HCT116 (cell line): ENCODE measurements around the gene MSH2. TPM values are rescaled to one million over a fixed set of nuclear protein-coding genes. Genes with fewer than 3 reads are reported as not detected.

Experiments used
- ATAC-seq: fragments of 200-7000 bp; cut with Tn5 transposase; 2 replicates; pipeline ENCODE4 v1.9.1; 2020; ENCODE audit warnings: mild to moderate bottlenecking, moderate library complexity
- BruUV-seq: library from RNA; stranded (reverse); fragments of 400-500 nt; replicated peaks from 2 replicates; lab custom pipeline; 2021; lab: Mats Ljungman, UMichigan
- CTCF ChIA-PET: fragments of 300-600 bp; sonication (Branson Sonifier 250); formaldehyde crosslinking; loops from one replicate; lab custom pipeline; 2021; ENCODE audit warnings: antibody characterized with exemption; lab: Charles Lee
- POLR2A ChIA-PET: fragments of 300-600, 350-600 bp; sonication (Branson Sonifier 250); formaldehyde crosslinking; loops from one replicate; lab custom pipeline; 2021; ENCODE audit warnings: antibody characterized with exemption; lab: Charles Lee
- RAD21 ChIA-PET, 2 experiments: fragments of 300-600 bp; sonication (Branson Sonifier 250); formaldehyde crosslinking; loops; one replicate each; lab custom pipeline; 2023; ENCODE audit warnings: low total read pairs in 2 of 2; ENCODE audit not compliant: uncharacterized antibody in 2 of 2, unreplicated experiment in 2 of 2, low non-redundant PET in 1 of 2; lab: Charles Lee
- DNase-seq: peaks from one replicate; pipeline ENCODE4 v3.0.0-alpha.2; 2010; ENCODE audit warnings: low read depth, low spot score
- H2AFZ ChIP-seq: fragments of 200-600 bp; shearing (Covaris generic), sonication (generic); 2 replicates; pipeline ENCODE4 v1.6.1; 2017; ENCODE audit warnings: low read depth, mixed run types, mixed read lengths, antibody characterized with exemption, low read length; ENCODE audit not compliant: poor library complexity, severe bottlenecking
- H3K27ac ChIP-seq: 2 replicates; pipeline ENCODE4 v1.5.1; 2012; ENCODE audit warnings: low read depth, low read length
- H3K27me3 ChIP-seq: fragments of 200-600 bp; sonication (generic); 2 replicates; pipeline ENCODE4 v1.6.1; 2016; ENCODE audit warnings: mixed run types, low read length, mixed read lengths; ENCODE audit not compliant: insufficient read depth
- H3K36me3 ChIP-seq, 2 experiments: fragments of 200-500 bp in 1 of 2; fragments of 200-600 bp in 1 of 2; sonication (Bioruptor generic) in 1 of 2; sonication (generic) in 1 of 2; 2 replicates each; pipeline versions ENCODE4 v1.5.1 to v1.6.1; 2014 to 2016; ENCODE audit warnings: low read length in 2 of 2, inconsistent platforms in 1 of 2, mixed read lengths in 1 of 2, mixed run types in 1 of 2; ENCODE audit not compliant: insufficient read depth in 2 of 2, control insufficient read depth in 1 of 2
- H3K4me1 ChIP-seq, 2 experiments: fragments of 200-600 bp in 1 of 2; sonication (generic) in 1 of 2; 2 replicates each; pipeline versions ENCODE4 v1.5.1 to v1.6.1; 2012 to 2017; ENCODE audit warnings: low read length in 2 of 2, inconsistent platforms in 1 of 2, mild to moderate bottlenecking in 1 of 2, mixed read lengths in 1 of 2, mixed run types in 1 of 2, moderate library complexity in 1 of 2; ENCODE audit not compliant: insufficient read depth in 2 of 2, control insufficient read depth in 1 of 2
- H3K4me2 ChIP-seq: fragments of 200-600 bp; sonication (generic); 2 replicates; pipeline ENCODE4 v1.6.1; 2017; ENCODE audit warnings: mixed run types, low read length, mixed read lengths
- H3K4me3 ChIP-seq, 2 experiments: fragments of 200-600 bp in 1 of 2; sonication (generic) in 1 of 2; replicated peaks in 1 of 2; 2 replicates each; pipeline ENCODE4 v1.5.1; 2011 to 2016; ENCODE audit warnings: low read length in 2 of 2, control low read depth in 1 of 2, low read depth in 1 of 2, mild to moderate bottlenecking in 1 of 2, mixed read lengths in 1 of 2, mixed run types in 1 of 2
- H3K79me2 ChIP-seq: fragments of 200-600 bp; sonication (generic); 2 replicates; pipeline ENCODE4 v1.6.1; 2017; ENCODE audit warnings: mild to moderate bottlenecking, mixed run types, low read length, moderate library complexity, mixed read lengths; ENCODE audit not compliant: insufficient read depth
- H3K9ac ChIP-seq: fragments of 200-600 bp; sonication (generic); 2 replicates; pipeline ENCODE4 v1.6.1; 2016; ENCODE audit warnings: low read length, mixed read lengths
- H3K9me2 ChIP-seq: fragments of 200-600 bp; sonication (generic), shearing (Covaris generic); 2 replicates; pipeline ENCODE4 v1.6.1; 2017; ENCODE audit warnings: mixed run types, mild to moderate bottlenecking, moderate library complexity; ENCODE audit not compliant: insufficient read depth
- H3K9me3 ChIP-seq, 2 experiments: fragments of 200-500 bp in 1 of 2; fragments of 200-600 bp in 1 of 2; sonication (Bioruptor generic) in 1 of 2; sonication (generic) in 1 of 2; 2 replicates each; pipeline ENCODE4 v1.6.1; 2014 to 2017; ENCODE audit warnings: low read length in 2 of 2, mixed read lengths in 2 of 2, inconsistent platforms in 1 of 2, low read depth in 1 of 2, mild to moderate bottlenecking in 1 of 2, mixed run types in 1 of 2, moderate library complexity in 1 of 2; ENCODE audit not compliant: control insufficient read depth in 1 of 2, insufficient read depth in 1 of 2
- H4K20me1 ChIP-seq: fragments of 200-600 bp; sonication (generic), shearing (Covaris generic); 2 replicates; pipeline ENCODE4 v1.6.1; 2017; ENCODE audit warnings: mixed run types, mild to moderate bottlenecking, moderate library complexity; ENCODE audit not compliant: insufficient read depth
- EGR1 ChIP-seq: IDR thresholded peaks from 2 replicates; pipeline ENCODE4 v1.6.1; 2012; ENCODE audit warnings: low read depth
- ELF1 ChIP-seq: IDR thresholded peaks from 2 replicates; pipeline ENCODE4 v1.6.1; 2012; ENCODE audit warnings: low read depth, borderline replicate concordance
- EZH2 ChIP-seq: fragments of 200-600 bp; sonication (generic); IDR thresholded peaks from 2 replicates; pipeline ENCODE4 v1.6.1; 2017; ENCODE audit warnings: antibody characterized with exemption, mixed run types
- JUND ChIP-seq: IDR thresholded peaks from 2 replicates; pipeline ENCODE4 v1.6.1; 2012
- POLR2A ChIP-seq: IDR thresholded peaks from 2 replicates; pipeline ENCODE4 v1.7.0; 2011; ENCODE audit warnings: borderline replicate concordance; ENCODE audit not compliant: insufficient read depth, insufficient read length; ENCODE audit errors: extremely low read depth
- POLR2AphosphoS5 ChIP-seq: IDR thresholded peaks from 2 replicates; pipeline ENCODE4 v1.6.1; 2011; ENCODE audit warnings: mild to moderate bottlenecking, low read depth, low read length, moderate library complexity
- RAD21 ChIP-seq: IDR thresholded peaks from 2 replicates; pipeline ENCODE4 v1.6.1; 2012; ENCODE audit warnings: low read depth, mild to moderate bottlenecking
- SP1 ChIP-seq: IDR thresholded peaks from 2 replicates; pipeline ENCODE4 v1.6.1; 2012; ENCODE audit warnings: low read depth
- TCF7L2 ChIP-seq: IDR thresholded peaks from 2 replicates; pipeline ENCODE4 v1.7.0; 2011; ENCODE audit warnings: borderline replicate concordance, inconsistent platforms; ENCODE audit not compliant: insufficient read depth, insufficient read length; ENCODE audit errors: extremely low read depth
- YY1 ChIP-seq: IDR thresholded peaks from 2 replicates; pipeline ENCODE4 v1.6.1; 2011; ENCODE audit warnings: low read length, low read depth, moderate library complexity, mild to moderate bottlenecking; ENCODE audit not compliant: insufficient replicate concordance; ENCODE audit errors: extremely low read depth
- ZFX ChIP-seq: fragments of 450-650 bp; IDR thresholded peaks from 2 replicates; pipeline ENCODE4 v1.6.1; 2017
- intact Hi-C: fragments of 100-400 bp; cut with micrococcal nuclease; formaldehyde crosslinking; loops from 2 replicates; pipeline ENCODE4 v1.10.0; 2022
- total RNA-seq: library from RNA; stranded (reverse); gene quantifications from one replicate; pipeline ENCODE4 v1.2.1, GENCODE V29; 2021; ENCODE audit not compliant: unreplicated experiment
- TF ChIP-seq, protein P1 (sequence below): IDR thresholded peaks from 2 replicates; pipeline ENCODE4 v1.6.1; 2012
- TF ChIP-seq, protein P2 (sequence below): IDR thresholded peaks from 2 replicates; pipeline ENCODE4 v1.6.1; 2012; ENCODE audit warnings: low read depth

Gene MSH2
- total RNA-seq, 1 experiment from 2014 or later = 54.9 TPM

DNA sequence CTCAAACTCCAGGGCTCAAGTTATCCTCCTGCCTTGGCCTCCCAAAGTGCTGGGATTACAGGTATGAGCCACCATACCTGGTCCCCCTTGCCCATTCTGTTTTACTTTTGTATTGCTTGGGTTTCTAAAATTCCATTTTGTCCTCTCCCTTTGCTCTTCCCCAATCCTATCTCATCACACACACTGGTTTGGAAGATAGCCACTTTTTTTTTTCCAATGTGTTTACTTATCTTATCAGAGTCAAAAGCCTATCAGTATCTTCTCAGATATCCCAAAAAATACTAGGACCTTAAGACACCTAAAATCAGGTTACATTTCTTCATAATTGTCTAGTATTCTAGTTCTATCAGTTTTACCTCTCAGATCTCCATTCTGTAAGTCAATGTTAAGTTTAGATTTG, 56.1 kb downstream of the MSH2 start:
- no peak for ATAC-seq
- Histone ChIP-seq H3K27ac (no peak overlapping the region), H3K9me2 (no peaks in the 10 kb centered on the region), H2AFZ (no peak overlapping the region), H3K4me3 (no peak overlapping the region), H3K4me1 (no peaks in the 10 kb centered on the region), H4K20me1 (no peaks in the 10 kb centered on the region), H3K27me3 (no peaks in the 10 kb centered on the region), H3K4me2 (no peak overlapping the region), H3K79me2 (no peaks in the 10 kb centered on the region), H3K36me3 (peaks cover 6 to 10% of the 10 kb centered on the region in 2 experiments), H3K9me3 (no peaks in the 10 kb centered on the region), H3K9ac (no peak overlapping the region)
- ChIA-PET CTCF (no interaction called here), RAD21 (no interaction called here), POLR2A (no interaction called here)
- TF ChIP-seq, protein P1, sequence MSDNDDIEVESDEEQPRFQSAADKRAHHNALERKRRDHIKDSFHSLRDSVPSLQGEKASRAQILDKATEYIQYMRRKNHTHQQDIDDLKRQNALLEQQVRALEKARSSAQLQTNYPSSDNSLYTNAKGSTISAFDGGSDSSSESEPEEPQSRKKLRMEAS = no peak
- TF ChIP-seq, protein P2, sequence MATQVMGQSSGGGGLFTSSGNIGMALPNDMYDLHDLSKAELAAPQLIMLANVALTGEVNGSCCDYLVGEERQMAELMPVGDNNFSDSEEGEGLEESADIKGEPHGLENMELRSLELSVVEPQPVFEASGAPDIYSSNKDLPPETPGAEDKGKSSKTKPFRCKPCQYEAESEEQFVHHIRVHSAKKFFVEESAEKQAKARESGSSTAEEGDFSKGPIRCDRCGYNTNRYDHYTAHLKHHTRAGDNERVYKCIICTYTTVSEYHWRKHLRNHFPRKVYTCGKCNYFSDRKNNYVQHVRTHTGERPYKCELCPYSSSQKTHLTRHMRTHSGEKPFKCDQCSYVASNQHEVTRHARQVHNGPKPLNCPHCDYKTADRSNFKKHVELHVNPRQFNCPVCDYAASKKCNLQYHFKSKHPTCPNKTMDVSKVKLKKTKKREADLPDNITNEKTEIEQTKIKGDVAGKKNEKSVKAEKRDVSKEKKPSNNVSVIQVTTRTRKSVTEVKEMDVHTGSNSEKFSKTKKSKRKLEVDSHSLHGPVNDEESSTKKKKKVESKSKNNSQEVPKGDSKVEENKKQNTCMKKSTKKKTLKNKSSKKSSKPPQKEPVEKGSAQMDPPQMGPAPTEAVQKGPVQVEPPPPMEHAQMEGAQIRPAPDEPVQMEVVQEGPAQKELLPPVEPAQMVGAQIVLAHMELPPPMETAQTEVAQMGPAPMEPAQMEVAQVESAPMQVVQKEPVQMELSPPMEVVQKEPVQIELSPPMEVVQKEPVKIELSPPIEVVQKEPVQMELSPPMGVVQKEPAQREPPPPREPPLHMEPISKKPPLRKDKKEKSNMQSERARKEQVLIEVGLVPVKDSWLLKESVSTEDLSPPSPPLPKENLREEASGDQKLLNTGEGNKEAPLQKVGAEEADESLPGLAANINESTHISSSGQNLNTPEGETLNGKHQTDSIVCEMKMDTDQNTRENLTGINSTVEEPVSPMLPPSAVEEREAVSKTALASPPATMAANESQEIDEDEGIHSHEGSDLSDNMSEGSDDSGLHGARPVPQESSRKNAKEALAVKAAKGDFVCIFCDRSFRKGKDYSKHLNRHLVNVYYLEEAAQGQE = no peak
- TF ChIP-seq EZH2 (no peak), YY1 (no peak), POLR2A (no peak), JUND (no peak), ZFX (no peak), POLR2AphosphoS5 (no peak), RAD21 (no peak), ELF1 (no peak), TCF7L2 (no peak), SP1 (no peak), EGR1 (no peak)
- no TSS peak for BruUV-seq
- intact Hi-C loops = no loop called here
- no peak for DNase-seq
